Measurements from ENCODE around the gene TNXB. TPM values are rescaled to one million over a fixed set of nuclear protein-coding genes. Genes with fewer than 3 reads are reported as not detected.

Gene TNXB
- total RNA-seq, 1 donor from 2014 or later: 207 TPM

DNA sequence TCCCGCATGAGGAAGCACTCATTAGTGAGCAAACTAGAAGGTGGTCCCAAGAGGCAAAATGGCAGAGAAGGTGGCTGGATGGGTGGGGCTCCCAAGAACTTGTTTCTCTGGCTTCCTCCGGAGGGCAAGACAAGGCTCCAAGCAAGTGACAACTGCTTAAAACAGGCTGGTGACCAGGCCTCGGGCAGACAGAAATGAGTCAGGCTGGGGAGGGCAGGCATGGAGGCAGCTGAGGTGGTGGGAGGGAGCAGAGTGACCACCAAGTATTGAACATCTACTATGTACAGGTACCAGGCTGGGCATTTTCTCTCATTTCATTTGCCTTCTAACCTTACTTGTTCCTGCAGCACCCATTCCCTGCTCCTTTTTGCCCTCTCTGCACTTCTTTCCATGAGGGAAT lies 33.4 kb downstream of the TNXB start:
- intact Hi-C loops (cut with DNase I): no loop called here
- Histone ChIP-seq H3K4me1 (peaks cover 4% of the 10 kb centered on the region), H3K9me3 (no peaks in the 10 kb centered on the region), H3K27me3 (no peaks in the 10 kb centered on the region), H3K36me3 (peaks cover 0 to 53% of the 10 kb centered on the region in 2 donors), H3K4me3 (no peak overlapping the region), H3K27ac (no peak overlapping the region)
- TF ChIP-seq, protein P1, sequence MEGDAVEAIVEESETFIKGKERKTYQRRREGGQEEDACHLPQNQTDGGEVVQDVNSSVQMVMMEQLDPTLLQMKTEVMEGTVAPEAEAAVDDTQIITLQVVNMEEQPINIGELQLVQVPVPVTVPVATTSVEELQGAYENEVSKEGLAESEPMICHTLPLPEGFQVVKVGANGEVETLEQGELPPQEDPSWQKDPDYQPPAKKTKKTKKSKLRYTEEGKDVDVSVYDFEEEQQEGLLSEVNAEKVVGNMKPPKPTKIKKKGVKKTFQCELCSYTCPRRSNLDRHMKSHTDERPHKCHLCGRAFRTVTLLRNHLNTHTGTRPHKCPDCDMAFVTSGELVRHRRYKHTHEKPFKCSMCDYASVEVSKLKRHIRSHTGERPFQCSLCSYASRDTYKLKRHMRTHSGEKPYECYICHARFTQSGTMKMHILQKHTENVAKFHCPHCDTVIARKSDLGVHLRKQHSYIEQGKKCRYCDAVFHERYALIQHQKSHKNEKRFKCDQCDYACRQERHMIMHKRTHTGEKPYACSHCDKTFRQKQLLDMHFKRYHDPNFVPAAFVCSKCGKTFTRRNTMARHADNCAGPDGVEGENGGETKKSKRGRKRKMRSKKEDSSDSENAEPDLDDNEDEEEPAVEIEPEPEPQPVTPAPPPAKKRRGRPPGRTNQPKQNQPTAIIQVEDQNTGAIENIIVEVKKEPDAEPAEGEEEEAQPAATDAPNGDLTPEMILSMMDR (IDR thresholded peaks at IDR 0.05): no peak
- TF ChIP-seq POLR2A (IDR thresholded peaks at IDR 0.05): no peak
- no peak for TF ChIP-seq POLR2AphosphoS5 (IDR thresholded peaks at IDR 0.05; ENCODE audit: insufficient read depth in 1 of 2, low read depth in 1 of 2)
- no peak for DNase-seq (ENCODE audit: extremely low spot score in 2 of 2)

DNA sequence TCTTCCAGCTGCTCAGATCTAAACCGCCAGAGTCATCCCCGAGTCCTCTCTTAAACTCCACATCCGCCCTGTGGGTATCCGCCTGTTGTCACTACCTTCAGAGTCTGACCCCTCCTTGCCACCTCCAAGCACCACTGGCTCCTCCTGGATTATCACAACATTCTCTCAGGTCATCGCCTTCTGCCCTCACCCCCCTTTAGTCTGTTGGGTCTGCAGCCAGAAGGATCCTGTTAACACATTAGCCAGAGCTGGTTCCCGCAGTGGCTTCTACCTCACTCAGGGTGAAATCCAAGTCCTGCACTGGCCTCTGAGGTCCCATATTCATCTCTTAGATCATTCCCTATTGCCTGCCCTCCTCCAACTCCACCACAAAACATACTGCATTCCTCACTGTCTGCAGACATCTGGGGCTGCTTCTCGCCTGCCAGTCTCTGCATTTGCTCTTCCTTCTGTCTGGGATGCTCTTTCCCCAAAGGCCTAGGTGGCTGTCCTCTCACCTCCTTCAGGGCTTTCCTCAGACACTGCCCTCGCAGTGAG lies 34.1 kb downstream of the TNXB start:
- H3K36me3 ChIP-seq: peaks cover 0 to 55% of the 10 kb centered on the region in 2 donors
- no peak overlapping the region for H3K27ac ChIP-seq
- H3K4me3 ChIP-seq: no peak overlapping the region
- H3K9me3 ChIP-seq: no peaks in the 10 kb centered on the region
- DNase-seq (ENCODE audit: extremely low spot score in 2 of 2): no peak
- TF ChIP-seq POLR2A (IDR thresholded peaks at IDR 0.05) (no peak), POLR2AphosphoS5 (IDR thresholded peaks at IDR 0.05; ENCODE audit: insufficient read depth in 1 of 2, low read depth in 1 of 2) (no peak)
- TF ChIP-seq, protein P1 (IDR thresholded peaks at IDR 0.05): no peak
- no peaks in the 10 kb centered on the region for H3K4me1 ChIP-seq
- no peaks in the 10 kb centered on the region for H3K27me3 ChIP-seq
- intact Hi-C loops (cut with DNase I): no loop called here

DNA sequence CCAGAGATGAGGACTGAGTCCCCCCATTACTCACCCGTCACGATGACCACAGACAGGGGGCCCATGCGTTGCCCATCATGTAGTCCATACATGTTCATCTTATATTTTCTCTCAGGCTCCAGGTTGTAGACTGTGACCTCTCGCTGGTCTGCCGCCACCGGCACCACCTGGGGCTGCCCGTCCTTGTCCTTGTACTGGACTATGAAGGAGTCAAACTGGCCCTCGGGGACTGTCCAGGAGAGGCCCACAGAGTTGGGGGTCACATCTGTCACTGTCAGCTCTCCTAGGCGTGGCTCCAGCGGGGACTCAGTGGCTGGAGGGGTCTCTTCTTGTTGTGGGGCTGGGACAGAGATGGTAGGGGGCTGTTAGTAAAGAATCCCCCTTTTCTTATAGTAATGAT lies 35.5 kb downstream of the TNXB start:
- TF ChIP-seq, protein P1 (IDR thresholded peaks at IDR 0.05): no peak
- Histone ChIP-seq H3K4me1 (no peaks in the 10 kb centered on the region), H3K9me3 (no peaks in the 10 kb centered on the region), H3K27ac (no peak overlapping the region), H3K36me3 (peaks cover 0 to 53% of the 10 kb centered on the region in 2 donors), H3K27me3 (no peaks in the 10 kb centered on the region), H3K4me3 (no peak overlapping the region)
- DNase-seq (ENCODE audit: extremely low spot score in 2 of 2): no peak
- intact Hi-C loops (cut with DNase I): no loop called here

DNA sequence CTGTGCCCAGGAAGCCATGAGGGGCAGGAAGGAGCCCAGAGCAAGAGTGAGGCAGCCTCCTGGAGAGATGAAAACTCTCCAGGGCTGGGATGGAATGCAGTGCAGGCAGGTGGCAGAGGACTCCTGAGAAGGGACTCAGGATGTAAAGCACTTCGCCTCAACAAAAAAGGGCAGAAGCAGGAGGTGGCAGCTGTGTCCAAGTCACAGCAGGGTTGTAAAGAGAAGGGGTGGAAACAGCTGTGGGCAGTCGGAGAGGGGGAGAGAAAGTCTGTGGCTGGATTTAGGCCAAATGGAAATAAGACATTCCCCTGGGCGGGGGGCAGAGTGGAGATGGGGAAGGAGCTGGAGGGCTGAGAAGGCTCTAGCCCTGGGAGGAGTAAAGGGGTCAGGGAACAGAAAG lies 36.0 kb downstream of the TNXB start:
- H3K27me3 ChIP-seq: no peaks in the 10 kb centered on the region
- no peak overlapping the region for H3K27ac ChIP-seq
- no peak for TF ChIP-seq POLR2AphosphoS5 (IDR thresholded peaks at IDR 0.05; ENCODE audit: insufficient read depth in 1 of 2, low read depth in 1 of 2)
- TF ChIP-seq, protein P1 (IDR thresholded peaks at IDR 0.05): no peak
- TF ChIP-seq POLR2A (IDR thresholded peaks at IDR 0.05): no peak
- H3K9me3 ChIP-seq: no peaks in the 10 kb centered on the region
- no peaks in the 10 kb centered on the region for H3K4me1 ChIP-seq
- intact Hi-C loops (cut with DNase I): no loop called here
- DNase-seq (ENCODE audit: extremely low spot score in 2 of 2): no peak
- no peak overlapping the region for H3K4me3 ChIP-seq
- H3K36me3 ChIP-seq: peaks cover 0 to 53% of the 10 kb centered on the region in 2 donors

DNA sequence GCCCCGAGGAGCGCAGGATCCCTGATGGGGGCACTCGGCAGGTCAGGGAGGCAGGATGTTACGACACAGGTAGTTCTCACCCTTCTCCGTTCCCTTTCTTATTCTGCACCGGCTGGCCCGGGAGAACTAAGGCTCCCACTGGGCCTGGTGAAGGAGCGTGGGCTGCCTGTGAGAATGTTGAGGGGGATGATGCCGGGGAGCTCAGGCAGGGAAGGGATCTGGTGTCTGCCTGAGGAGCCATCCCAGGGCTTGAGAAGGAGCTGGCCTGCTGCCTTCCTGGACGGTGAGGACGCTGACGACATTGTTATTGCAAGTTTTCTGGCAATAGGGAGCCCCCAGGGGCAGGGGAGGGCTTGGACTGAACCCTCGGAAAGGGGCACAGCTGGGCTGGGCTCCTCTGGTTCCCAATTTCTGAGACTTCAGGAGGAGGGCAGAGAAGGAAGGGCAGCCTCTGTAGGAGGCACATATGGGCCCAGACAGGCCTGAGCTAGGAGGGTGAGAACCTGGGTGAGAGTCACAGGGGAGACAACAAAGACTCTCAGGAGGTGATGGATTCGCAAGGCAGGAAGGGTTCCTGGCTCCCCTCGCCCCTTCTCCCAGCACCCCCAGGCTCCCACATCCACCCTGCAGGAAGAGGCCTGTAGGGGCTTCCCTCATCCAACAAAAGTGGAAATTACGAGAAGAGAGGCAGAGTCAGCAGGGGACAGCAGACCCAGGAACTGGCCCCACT lies 38.2 kb downstream of the TNXB start:
- H3K27ac ChIP-seq: peak overlapping the region; percentile 48
- no peak for DNase-seq (ENCODE audit: extremely low spot score in 2 of 2)
- peaks cover 0 to 52% of the 10 kb centered on the region in 2 donors for H3K36me3 ChIP-seq
- intact Hi-C loops (cut with DNase I): no loop called here
- H3K4me1 ChIP-seq: no peaks in the 10 kb centered on the region
- H3K27me3 ChIP-seq: no peaks in the 10 kb centered on the region
- H3K9me3 ChIP-seq: no peaks in the 10 kb centered on the region
- H3K4me3 ChIP-seq: no peak overlapping the region
- TF ChIP-seq POLR2A (IDR thresholded peaks at IDR 0.05) (no peak), POLR2AphosphoS5 (IDR thresholded peaks at IDR 0.05; ENCODE audit: insufficient read depth in 1 of 2, low read depth in 1 of 2) (peak in 1 of 2 donors; percentile 58)
